GM19328 (cell line): ENCODE measurements around the gene CTNNA3.

Experiments
- ATAC-seq: cut with Tn5 transposase; IDR thresholded peaks from one replicate; pipeline ENCODE4 v1.9.1; 2021; ENCODE audit warnings: mild to moderate bottlenecking, moderate library complexity; ENCODE audit not compliant: unreplicated experiment

The CTNNA3 gene

DNA sequence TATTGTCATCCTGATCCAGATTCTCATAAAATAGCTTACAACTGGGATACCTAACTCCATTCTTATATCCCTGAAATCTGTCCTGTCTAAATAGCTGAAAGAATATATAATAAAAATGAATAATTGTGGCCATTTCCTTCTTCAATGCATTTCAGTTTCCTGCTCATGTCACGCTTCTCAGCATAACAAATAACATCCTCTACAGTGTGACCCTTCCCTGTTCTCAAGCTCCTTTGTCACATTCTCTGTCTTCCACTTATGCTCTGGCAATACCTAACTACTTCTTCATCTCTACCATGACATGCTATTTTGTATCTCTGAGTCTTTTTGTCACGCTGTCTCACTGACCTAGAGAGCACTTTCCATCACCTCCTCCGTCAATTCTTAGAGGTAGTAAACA, 1654.2 kb downstream of the CTNNA3 start:
- no peak for ATAC-seq

DNA sequence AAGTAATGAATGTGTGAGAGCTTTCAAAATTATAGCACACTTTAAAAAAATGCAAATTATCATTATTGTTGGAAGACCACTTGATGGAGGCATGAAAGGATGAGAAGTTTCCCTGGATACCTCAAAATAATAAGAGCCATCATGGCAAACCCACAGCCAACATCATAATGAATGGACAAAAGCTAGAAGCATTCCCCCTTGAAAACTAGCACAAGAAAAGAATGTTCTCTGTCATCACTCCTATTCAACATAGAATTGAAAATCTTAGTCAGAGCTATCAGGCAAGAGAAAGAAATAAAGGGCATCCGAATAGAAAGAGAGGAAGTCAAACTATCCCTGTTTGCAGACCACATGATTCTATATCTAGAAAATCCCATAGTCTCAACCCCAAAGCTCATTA, 1657.4 kb downstream of the CTNNA3 start:
- ATAC-seq: no peak

- no peak for ATAC-seq
Measured at GRCh38 chr10:66026321-66026720, 1669.7 kb downstream of the CTNNA3 start.

GRCh38 chr10:66025186-66025585, 1670.8 kb downstream of the CTNNA3 start:
- no peak for ATAC-seq

DNA sequence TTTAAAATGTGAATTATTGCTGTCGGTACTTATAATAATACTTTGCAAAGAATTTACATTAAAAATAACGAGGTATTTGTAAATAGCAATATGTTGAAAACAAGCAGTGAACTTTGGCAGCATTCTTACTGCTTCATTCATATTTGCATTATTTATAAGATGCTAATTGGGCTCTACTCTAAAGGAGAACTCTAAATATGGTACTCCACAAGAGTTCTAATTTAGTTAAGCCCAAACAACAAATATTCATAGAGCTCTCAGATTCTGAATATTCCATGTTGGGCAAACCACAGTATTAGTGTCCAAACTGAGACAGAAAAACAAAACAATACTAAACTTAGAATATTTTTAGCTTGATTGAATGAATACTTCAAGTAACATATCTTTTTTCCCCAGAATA, 1674.6 kb downstream of the CTNNA3 start:
- ATAC-seq: no peak

GRCh38 chr10:66008221-66008620, 1687.8 kb downstream of the CTNNA3 start:
- no peak for ATAC-seq

GRCh38 chr10:66006411-66006810, 1689.6 kb downstream of the CTNNA3 start:
- no peak for ATAC-seq

GRCh38 chr10:65993451-65993850, 1702.5 kb downstream of the CTNNA3 start:
- no peak for ATAC-seq

GRCh38 chr10:65968871-65969270, 1727.1 kb downstream of the CTNNA3 start:
- ATAC-seq: no peak

DNA sequence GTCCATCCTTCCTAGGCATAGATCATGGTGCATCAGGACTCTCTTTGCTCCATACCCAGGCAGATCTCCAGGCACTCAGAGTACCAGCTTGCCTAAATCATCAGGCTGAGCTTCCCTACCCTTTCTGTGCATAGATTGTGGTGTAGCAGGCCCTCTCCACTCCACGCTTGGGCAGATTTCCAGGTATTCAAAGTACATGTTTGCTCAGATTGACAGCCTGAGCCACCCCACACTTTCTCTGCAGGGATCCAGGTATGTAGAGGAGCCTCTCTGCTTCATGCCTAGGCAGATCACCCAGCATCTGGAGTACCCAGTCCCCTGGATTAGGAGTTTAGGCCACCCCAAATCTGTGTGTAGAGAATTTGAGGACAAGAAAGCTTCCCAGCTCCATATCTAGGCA, 1727.6 kb downstream of the CTNNA3 start:
- ATAC-seq: no peak

- ATAC-seq: no peak
Measured at GRCh38 chr10:65964205-65964604, 1731.8 kb downstream of the CTNNA3 start.

DNA sequence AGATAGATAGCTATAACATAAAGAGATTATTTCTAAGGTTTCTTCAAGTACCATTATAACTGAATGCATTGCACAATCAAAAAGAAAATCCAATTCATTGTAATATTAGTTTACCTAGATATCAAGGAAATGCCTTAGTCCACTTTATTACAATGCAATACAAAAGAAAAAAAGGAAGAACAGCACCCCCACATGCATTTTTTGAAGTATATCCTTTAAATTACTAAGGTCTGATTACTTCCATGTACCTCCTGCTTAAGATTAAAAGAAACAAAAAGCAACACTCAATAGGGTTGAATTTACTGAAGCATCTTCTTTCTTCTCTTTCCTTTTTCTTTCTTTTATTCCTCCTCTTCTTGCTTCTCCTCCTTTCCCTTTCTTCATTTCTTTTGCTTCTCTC, 1743.9 kb downstream of the CTNNA3 start:
- no peak for ATAC-seq

DNA sequence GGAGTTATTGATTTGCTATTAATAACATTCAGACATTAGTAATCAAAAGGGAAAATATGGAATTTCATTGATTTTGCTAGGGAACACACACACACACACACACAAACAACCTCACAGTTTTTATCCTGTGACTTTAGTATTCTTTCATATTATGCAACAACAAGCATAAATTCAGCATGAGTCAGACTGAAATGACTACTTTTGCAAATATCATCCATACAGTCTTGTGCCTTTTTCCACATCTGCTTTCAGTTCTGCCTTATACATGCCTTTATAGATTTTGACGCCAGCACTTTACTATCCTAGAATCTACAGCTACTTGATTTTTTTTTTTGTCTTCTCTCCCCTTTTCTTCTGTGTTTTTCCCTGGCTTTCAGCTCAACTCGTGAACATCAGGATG, 1745.9 kb downstream of the CTNNA3 start:
- ATAC-seq: no peak

- no peak for ATAC-seq
Measured at GRCh38 chr10:65949526-65949925, 1746.5 kb downstream of the CTNNA3 start.

GRCh38 chr10:65945061-65945460, 1750.9 kb downstream of the CTNNA3 start:
- ATAC-seq: no peak

GRCh38 chr10:65943451-65943850, 1752.5 kb downstream of the CTNNA3 start:
- ATAC-seq: no peak

DNA sequence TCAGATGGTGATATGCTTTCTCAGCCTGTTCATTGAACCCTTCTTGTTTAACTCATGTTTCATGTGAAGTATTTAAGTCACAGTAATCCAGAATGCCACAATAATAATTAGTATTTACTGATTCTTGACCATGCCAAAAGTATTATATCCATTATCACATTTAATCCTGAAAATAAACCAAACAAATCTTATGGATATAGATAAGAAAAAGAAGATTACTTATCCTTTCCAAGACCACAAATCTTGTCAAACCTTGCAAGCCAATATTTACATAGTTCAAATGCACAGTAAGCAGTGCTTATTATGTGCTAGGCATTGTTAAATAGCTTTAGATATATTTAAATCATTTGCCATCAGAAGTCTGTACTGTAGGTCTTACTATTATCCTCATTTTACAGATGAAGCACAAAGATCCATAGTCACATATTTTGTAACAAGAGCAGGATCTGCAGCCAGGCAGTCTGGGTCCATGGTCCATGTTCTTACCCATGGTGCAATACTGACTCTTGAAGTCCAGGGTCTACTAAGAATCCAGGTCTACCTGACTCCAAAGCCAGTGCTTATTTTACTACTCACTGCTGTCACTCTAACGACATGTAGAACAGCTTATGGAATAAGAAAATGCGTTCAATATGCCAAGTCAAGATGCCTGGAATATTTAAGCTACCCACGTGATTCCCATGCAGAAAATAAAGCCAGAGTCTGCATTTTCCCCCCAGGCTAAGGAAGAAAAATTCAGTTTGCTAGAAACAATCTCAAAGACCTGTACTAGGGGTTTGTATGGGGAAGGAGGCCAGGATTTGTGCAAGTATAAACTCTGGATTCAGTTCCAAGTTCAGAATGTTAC, 1755.0 kb downstream of the CTNNA3 start:
- no peak for ATAC-seq

DNA sequence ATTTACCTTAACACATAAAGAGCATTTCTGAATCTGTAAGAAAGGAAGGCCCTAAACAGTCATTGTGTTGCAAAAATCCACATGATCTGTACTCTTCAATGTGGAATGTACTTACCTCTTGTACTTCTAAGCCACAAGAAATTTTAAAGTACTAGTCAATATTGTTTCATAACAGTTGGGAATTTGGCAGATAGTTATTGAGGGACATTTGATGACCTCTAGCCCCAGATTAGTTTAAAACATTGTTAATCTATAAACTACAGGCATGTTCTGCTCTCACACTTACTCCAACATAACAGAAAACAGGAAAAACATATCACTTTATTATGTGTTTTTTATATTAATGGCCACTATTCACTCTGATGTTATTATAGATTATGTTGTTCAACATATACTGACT, 1755.9 kb downstream of the CTNNA3 start:
- no peak for ATAC-seq

GRCh38 chr10:65931291-65932070, 1764.5 kb downstream of the CTNNA3 start:
- ATAC-seq: no peak

DNA sequence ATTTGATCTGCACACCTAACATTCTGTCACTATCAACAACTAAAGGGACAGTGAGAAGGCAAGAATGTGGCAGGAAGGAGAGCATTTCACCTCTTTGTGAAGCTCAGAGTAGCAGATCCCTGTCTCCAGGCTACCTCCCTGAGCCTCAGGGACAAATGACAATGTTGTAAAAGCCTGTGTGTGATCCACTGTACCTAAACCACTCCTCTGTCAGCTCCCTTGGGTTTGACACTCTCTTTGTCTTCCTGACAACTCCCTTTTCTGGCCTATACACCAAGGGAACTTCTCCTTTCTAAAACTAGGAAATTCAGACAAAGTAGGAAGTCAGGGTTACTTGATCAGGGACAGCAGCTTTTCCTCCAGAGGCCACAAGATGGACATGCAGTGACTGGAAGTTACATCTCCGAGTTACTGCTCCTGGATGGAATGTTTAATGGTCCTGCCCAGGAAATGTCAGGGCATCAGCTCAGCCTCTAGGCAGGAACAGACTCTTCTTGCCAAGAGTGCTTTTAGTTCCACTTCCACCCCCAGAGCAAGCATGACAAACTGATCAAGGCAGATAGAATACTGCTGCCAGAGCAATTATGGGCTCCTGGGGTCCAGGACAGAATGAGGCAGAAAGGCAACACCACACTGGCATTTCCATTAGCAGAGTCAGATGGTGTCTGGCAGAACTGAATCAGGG, 1784.7 kb downstream of the CTNNA3 start:
- no peak for ATAC-seq

- ATAC-seq: no peak
Measured at GRCh38 chr10:65910209-65910608, 1785.8 kb downstream of the CTNNA3 start.
